Mesenteric fat pad (tissue), 1 donor: ENCODE results near the gene WHRN. TPM values are rescaled to one million over a fixed set of nuclear protein-coding genes. Genes with fewer than 3 reads are reported as not detected.

Source experiments
- DNase-seq: peaks from one replicate; pipeline ENCODE4 v3.0.0-alpha.2; 2020; ENCODE audit warnings: low spot score
- total RNA-seq: library from RNA; stranded (reverse); fragmentation: NEBNext Ultra II Directional; extraction: Animal tissue kit (Norgen Biotek cat#: 25700); gene quantifications from one replicate; pipeline ENCODE4 v1.2.1, GENCODE V29; 2021
- donor health status: DM: yes; HTN: yes; CAD: no.

Gene WHRN
- total RNA-seq, 1 donor from 2014 or later = 5.5 TPM

GRCh38 chr9:114385397-114386181, 119.7 kb downstream of the WHRN start:
- no peak for DNase-seq

- no peak for DNase-seq
Observed at GRCh38 chr9:114384836-114385396, 120.4 kb downstream of the WHRN start.

- DNase-seq = no peak
Observed at GRCh38 chr9:114384341-114384740, 120.9 kb downstream of the WHRN start.

GRCh38 chr9:114383521-114384231, 121.6 kb downstream of the WHRN start:
- DNase-seq = no peak

DNA sequence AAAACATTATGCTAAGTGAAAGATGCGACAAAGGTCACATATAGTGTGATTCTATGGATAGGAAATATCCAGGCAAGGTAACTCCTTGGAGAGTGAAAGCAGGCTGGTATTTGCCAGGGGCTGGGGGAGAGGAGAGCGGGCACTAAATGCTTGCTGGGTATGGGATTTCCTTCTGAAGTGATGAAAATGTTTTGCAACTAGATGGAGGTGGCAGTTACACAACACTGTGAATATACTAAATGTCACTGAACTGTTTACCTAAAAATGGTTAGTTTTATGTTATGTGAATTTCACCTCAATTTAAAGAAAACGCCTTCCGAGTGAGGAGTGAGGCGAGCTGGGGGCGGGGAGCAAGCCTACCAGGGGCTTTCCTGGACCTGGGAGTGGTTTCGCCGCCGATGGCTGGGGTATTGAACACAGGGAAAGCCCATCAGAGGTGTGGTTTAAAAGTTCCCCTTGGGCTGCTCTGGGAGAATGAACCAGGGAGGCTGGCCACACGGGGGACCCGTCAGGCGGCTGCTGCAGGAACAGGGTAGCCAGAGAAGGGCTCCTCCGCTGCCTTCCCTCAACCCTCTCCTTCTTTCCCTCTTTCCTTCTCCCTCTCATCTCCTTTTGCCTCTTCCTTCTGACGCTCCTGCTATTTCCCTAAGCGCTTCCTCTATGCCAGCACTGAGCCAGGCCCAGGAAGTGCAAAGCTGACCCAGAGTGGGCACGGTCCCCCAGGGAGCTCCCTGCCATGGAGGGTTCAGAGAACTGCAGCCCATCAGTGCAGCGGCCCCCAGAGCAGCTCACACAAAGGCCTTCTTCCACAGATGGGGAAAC, 122.4 kb downstream of the WHRN start:
- DNase-seq = no peak

DNA sequence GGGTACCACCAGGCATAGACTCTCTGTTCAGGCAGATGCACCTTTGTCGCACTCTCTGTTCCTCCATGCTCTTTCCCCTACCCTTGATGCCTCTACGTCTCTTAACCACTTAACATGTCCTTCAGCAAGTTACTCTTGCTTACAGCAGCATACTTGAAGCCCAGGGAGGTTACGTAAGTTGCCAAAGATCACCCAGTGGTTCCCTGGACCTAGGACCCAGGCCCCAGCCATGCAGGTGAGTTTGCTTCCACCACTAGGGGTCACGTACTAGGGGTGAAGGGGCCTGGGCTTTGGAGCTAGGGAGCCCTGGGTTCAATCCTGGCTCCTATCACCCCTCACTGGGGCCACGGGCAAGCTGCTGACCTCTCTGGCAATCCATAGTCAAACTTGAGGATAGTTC, 126.4 kb downstream of the WHRN start:
- no peak for DNase-seq

- no peak for DNase-seq
Observed at GRCh38 chr9:114378016-114378415, 127.3 kb downstream of the WHRN start.

DNA sequence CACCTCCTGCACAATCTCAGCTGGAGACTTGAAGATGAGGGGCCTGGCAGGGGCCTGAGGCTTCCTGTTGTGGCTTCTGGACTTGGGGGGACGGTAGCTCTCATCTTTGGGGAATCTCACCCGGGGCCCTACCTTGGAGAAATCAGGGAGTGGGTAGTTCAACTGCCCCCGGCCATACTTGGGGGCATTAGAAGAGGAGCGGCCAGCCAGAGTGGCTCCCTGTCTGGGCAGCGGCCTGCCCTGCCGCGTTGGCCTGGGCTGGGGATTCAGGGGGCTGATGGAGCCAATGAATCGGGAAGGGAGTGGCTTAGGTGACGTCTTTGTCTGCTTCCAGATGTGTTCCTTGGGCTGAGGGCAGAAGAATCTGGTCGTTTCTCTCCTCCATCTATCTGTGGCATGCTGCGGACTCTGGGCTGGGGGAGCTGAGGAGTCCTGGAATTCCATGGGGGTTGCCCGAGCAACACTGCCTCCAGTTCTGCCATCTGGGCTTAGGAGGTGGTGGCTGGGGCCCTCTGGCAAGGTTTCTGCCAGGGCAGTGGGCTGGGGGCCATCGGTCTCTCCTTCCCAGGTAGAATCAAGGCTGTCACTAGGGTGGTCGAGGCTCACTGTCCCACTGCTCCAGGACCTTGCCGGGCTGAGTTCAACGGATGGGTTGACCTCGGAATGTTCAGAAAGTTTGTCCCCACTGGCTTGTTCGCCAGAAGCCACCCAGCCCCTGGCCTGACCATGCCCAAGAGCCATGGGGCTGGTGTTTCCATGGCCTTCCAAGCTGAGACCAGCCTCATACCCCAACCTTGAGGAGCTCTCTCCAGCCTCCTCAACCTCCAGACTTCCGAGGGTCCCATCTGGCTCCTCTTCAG, 128.5 kb downstream of the WHRN start:
- DNase-seq = no peak

- DNase-seq = no peak
Observed at GRCh38 chr9:114375386-114376175, 129.7 kb downstream of the WHRN start.

GRCh38 chr9:114374936-114375335, 130.3 kb downstream of the WHRN start:
- no peak for DNase-seq

DNA sequence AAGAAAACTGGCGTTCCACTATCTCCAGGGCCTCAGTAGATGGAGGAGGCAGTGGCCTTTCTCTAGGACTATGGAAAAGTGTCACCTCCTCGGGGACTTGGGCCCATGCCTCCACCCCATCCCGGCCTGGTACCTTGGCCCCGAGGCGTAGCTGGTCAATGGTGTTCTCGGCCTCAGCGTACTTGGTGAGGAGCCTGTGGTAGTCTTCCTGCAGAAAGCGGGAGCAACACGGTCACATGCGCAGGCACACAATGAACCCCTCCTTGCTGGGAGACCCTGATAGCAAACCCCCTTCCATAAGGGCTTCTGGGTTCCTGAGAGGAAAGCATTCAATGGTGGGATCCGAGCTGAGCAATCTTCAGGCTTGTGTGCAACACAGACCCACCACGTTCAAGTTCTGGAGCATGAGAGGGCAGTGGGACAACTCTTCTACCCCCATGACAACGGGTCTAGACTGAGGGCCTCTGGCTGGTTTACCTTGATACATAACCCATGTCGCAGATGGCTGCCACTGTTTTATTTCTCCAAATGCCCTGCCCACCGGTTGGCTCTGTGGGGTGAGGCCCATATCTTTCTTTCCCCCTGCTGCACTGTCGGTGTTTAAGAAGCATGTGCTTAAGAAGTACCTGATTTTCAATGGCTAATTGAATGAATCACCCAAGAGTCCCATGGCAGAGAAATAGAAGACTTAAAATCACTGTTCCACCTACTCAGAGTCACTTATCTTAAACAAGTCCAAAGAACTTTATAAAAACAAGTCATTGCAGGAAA, 131.1 kb downstream of the WHRN start:
- no peak for DNase-seq

DNA sequence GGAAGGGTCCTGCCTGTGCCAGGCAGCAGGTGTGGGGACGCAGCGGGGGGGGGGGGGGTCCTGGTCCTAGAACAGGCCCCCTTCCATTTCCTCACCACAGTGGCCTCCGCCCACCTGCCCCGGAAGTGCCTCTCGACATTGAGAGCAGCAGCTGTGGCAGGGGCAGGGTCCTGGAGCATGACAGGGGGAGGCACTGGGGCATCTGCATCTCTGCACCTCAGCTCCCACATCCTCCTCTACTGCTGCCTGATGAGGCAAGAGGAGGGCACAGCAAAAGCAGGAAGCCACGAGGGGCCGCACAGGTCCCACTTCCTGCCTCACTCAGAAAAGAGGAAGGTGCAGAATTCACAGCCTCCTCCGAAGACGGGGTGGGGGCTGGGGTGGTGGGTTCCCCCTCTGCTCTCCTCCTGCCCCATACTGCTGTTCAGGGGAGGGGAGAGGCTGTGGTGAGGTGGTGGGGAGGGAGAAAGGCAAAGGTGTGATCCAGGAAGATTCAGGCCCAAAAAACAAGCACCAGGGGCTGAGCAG, 132.3 kb downstream of the WHRN start:
- no peak for DNase-seq

- no peak for DNase-seq
Observed at GRCh38 chr9:114371973-114372917, 133.0 kb downstream of the WHRN start.

DNA sequence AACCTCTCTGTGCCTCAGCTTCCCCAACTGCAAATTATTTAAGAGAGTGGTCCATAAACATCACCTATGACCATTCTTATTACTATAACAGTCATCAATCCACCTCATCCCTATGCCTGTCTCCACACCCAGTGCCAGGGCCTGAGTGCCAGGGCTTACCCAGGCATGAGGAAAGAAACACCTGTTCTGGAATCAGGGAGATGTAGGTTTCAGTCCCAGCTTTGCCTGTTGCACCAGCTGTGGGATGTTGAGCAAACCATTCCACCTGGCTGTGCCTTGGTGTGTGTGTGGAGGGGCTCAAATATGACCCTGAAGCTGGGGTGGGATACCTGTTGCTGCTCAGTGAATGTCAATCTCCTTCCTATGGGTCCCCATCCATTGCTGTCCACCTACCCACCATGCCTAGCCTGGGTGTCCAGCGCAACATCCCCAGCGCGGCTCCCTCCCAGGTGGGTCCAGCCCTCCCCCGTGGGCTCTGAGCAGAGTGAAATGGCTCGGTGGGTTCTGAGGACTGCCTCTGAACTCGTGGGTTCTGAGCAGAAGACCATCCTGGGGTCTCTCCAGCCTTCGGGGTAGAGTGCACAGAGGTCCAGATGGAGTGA, 133.8 kb downstream of the WHRN start:
- no peak for DNase-seq

DNA sequence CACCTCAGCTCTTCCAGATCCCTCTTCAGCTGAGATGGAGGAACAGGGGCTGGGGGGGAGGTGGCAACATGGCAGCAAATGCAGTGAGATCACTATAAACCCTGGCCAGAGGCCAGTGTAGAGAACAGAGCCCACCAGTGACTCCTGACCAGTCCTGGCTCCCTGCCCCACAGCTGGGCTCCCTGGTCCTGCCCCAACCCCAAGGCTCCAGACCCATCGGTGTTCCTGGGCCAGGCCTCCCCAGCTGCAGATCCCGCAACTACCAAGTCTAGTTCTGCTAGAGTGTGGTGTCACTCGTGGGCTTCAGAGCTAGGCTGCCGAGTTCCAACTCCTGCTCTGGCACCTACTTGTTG, 134.3 kb downstream of the WHRN start:
- no peak for DNase-seq

GRCh38 chr9:114370251-114370967, 134.9 kb downstream of the WHRN start:
- no peak for DNase-seq
